Choroid plexus epithelial cell (primary cell): Measurements from ENCODE around the gene ATF6.

Experiments used
- DNase-seq: peaks from one replicate; pipeline ENCODE4 v3.0.0-alpha.2; 2010; ENCODE audit warnings: low read depth
- H3K4me3 ChIP-seq: 2 replicates; pipeline ENCODE4 v1.5.1; 2011; ENCODE audit warnings: low read depth, mild to moderate bottlenecking, control low read depth, low read length, moderate library complexity
- CTCF ChIP-seq: conservative IDR thresholded peaks from 2 replicates; pipeline ENCODE4 v1.5.1; 2011; ENCODE audit warnings: low read depth, mild to moderate bottlenecking, control low read depth, inconsistent platforms, low read length, moderate library complexity

Gene ATF6

GRCh38 chr1:161956097-161956496, 190.0 kb downstream of the ATF6 start:
- no peak for DNase-seq
- no peak for TF ChIP-seq CTCF
- H3K4me3 ChIP-seq, result no peak overlapping the region

- no peak overlapping the region for H3K4me3 ChIP-seq
- no peak for DNase-seq
- no peak for TF ChIP-seq CTCF
These were observed 190.8 kb downstream of the ATF6 start for GRCh38 chr1:161956930-161957329.

- DNase-seq, result peak; percentile 56
- TF ChIP-seq CTCF, result no peak
- H3K4me3 ChIP-seq, result no peak overlapping the region
These were observed 192.3 kb downstream of the ATF6 start for GRCh38 chr1:161958425-161958824.

GRCh38 chr1:161962091-161962887, 196.2 kb downstream of the ATF6 start:
- no peak for TF ChIP-seq CTCF
- peak; percentile 93 for DNase-seq
- H3K4me3 ChIP-seq, result peak overlapping the region; percentile 28

- TF ChIP-seq CTCF, result no peak
- no peak overlapping the region for H3K4me3 ChIP-seq
- DNase-seq, result peak; percentile 60
These were observed 199.9 kb downstream of the ATF6 start for GRCh38 chr1:161966067-161966466.

- no peak overlapping the region for H3K4me3 ChIP-seq
- DNase-seq, result no peak
- no peak for TF ChIP-seq CTCF
These were observed 203.9 kb downstream of the ATF6 start for GRCh38 chr1:161970036-161970435.

- DNase-seq, result no peak
- no peak for TF ChIP-seq CTCF
- no peak overlapping the region for H3K4me3 ChIP-seq
These were observed 204.5 kb downstream of the ATF6 start for GRCh38 chr1:161970633-161971032.
